HL-60 (cell line): ENCODE measurements around the gene NCAPH2.

Experiments
- CTCF ChIP-seq: IDR thresholded peaks from one replicate; pipeline ENCODE4 v1.5.1; 2011; ENCODE audit warnings: low read length, control low read depth, inconsistent platforms; ENCODE audit not compliant: insufficient read depth
- POLR2AphosphoS5 ChIP-seq: IDR thresholded peaks from 2 replicates; pipeline ENCODE4 v1.6.1; 2012; ENCODE audit warnings: low read depth
- REST ChIP-seq: IDR thresholded peaks from 2 replicates; pipeline ENCODE4 v1.6.1; 2012; ENCODE audit warnings: low read depth; ENCODE audit not compliant: insufficient replicate concordance

GRCh38 chr22:50461536-50461935, 46.5 kb upstream of the NCAPH2 start:
- TF ChIP-seq CTCF (no peak), POLR2AphosphoS5 (no peak), REST (no peak)
